Measurements from ENCODE around the gene RHBDD2.

Gene RHBDD2

GRCh38 chr7:75925717-75926435 is 47.0 kb downstream of the RHBDD2 start:
- DNase-seq (ENCODE audit: low spot score in 2 of 2) = no peak
- in situ Hi-C loops (cut with MboI; ENCODE audit: low sequenced_read_pairs) = no loop called here

GRCh38 chr7:75928568-75928914 is 49.7 kb downstream of the RHBDD2 start:
- no peaks in the 10 kb centered on the region for H3K4me1 ChIP-seq
- no peaks in the 10 kb centered on the region; the same call in 1 of the 2 replicates for H3K9me3 ChIP-seq
- H3K27me3 ChIP-seq (ENCODE audit: low read depth) = no peaks in the 10 kb centered on the region
- H3K4me3 ChIP-seq = no peak overlapping the region
- DNase-seq (ENCODE audit: low spot score in 2 of 2) = no peak
- in situ Hi-C loops (cut with MboI; ENCODE audit: low sequenced_read_pairs) = no loop called here
- H3K36me3 ChIP-seq (replicated peaks) = no peaks in the 10 kb centered on the region; the same call in 1 of the 2 replicates

More at GRCh38 chr7:75925717-75926435, 47.0 kb downstream of the RHBDD2 start:
- Histone ChIP-seq H3K4me3 (no peak overlapping the region), H3K9me3 (no peaks in the 10 kb centered on the region; the same call in 1 of the 2 replicates), H3K36me3 (replicated peaks) (no peaks in the 10 kb centered on the region; the same call in 1 of the 2 replicates), H3K27me3 (ENCODE audit: low read depth) (no peaks in the 10 kb centered on the region), H3K4me1 (no peaks in the 10 kb centered on the region)

- Histone ChIP-seq H3K36me3 (replicated peaks) (no peaks in the 10 kb centered on the region; the same call in 1 of the 2 replicates), H3K4me1 (peaks cover 5% of the 10 kb centered on the region), H3K9me3 (no peaks in the 10 kb centered on the region; the same call in 1 of the 2 replicates), H3K4me3 (no peak overlapping the region), H3K27me3 (ENCODE audit: low read depth) (no peaks in the 10 kb centered on the region)
- in situ Hi-C loops (cut with MboI; ENCODE audit: low sequenced_read_pairs) = no loop called here
- DNase-seq (ENCODE audit: low spot score in 2 of 2) = no peak
Observed at GRCh38 chr7:75931680-75932079, 52.8 kb downstream of the RHBDD2 start.

- peaks cover 5% of the 10 kb centered on the region for H3K4me1 ChIP-seq
- in situ Hi-C loops (cut with MboI; ENCODE audit: low sequenced_read_pairs) = no loop called here
- H3K9me3 ChIP-seq = no peaks in the 10 kb centered on the region
- no peaks in the 10 kb centered on the region; the same call in none of the 2 replicates for H3K36me3 ChIP-seq (replicated peaks)
- no peak overlapping the region for H3K4me3 ChIP-seq
- H3K27me3 ChIP-seq (ENCODE audit: low read depth) = no peaks in the 10 kb centered on the region
- DNase-seq (ENCODE audit: low spot score in 2 of 2) = peak in 1 of 2 experiments; percentile 13
Observed at GRCh38 chr7:75937958-75938786, 59.3 kb downstream of the RHBDD2 start.
